ENCODE measurements around the gene CCDC15. TPM values are rescaled to one million over a fixed set of nuclear protein-coding genes. Genes with fewer than 3 reads are reported as not detected.

Gene CCDC15
- total RNA-seq, 2 experiments from 2014 or later = 7.7 to 8.8 TPM

DNA sequence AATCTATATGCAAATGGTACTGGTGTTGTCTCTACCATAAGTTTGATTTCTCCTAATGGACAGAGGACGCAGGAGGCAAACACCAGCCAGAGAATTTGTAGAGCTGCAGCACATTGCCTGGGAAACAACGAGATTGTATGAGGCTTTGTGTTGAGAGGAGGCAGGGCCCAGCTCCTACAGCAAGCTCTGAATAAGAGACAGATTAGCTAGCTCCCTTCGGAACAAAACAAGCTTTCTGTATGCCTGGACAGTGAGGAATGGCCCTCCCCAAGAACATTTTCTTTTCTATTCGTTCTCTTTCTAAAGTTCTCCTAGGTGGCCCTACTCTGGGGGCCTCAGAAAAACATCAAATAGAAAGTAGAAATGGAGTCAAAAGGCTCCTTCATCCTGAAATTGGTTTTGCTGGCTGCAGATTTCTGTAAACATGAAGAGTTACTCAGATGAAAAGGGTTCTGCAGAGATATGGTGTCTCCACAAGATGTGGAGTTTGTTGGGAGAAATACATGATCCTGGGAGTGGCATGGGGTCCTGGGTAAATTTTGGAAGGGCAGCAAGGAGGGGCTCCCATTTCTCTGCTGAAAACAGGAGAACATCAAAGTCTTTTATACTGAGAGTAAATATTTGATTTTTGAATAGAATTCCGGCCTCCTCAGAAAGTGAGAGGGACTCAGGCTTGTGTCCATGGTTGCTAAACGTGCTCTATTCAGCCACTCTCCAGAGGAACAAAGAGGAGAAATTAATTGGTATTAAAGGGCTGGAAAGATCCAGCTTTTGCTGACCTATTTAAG, 11.3 kb upstream of the CCDC15 start:
- no peaks in the 10 kb centered on the region for H3K27me3 Mint-ChIP-seq (ENCODE audit: low read depth)
- H3K9me3 Mint-ChIP-seq (ENCODE audit: insufficient read depth) = peaks cover under 1% of the 10 kb centered on the region
- ATAC-seq (no peak), DNase-seq (no peak)
- POLR2A ChIA-PET = interaction anchor here (1.2 kb wide), 1 partner anchor 11 kb away, joined by 3 read pairs; no protein-coding TSS in a partner anchor
- CTCF ChIA-PET = interaction anchor here (0.6 to 2.3 kb wide), 3 partner anchors 7 to 66 kb away, joined by 3 to 8 read pairs (median 3); no protein-coding TSS in a partner anchor
- H3K36me3 Mint-ChIP-seq (ENCODE audit: low read depth) = peaks cover 2% of the 10 kb centered on the region
- no peak overlapping the region for H3K27ac Mint-ChIP-seq
- H3K4me3 Mint-ChIP-seq = no peak overlapping the region
- peaks cover 17% of the 10 kb centered on the region for H3K4me1 Mint-ChIP-seq (ENCODE audit: low read depth)

- POLR2A ChIA-PET = interaction anchor here (0.8 kb wide), 1 partner anchor 10 kb away, joined by 4 read pairs; no protein-coding TSS in a partner anchor
- ATAC-seq (no peak), DNase-seq (no peak)
- Mint-ChIP-seq H3K4me1 (ENCODE audit: low read depth) (peaks cover 18% of the 10 kb centered on the region), H3K27me3 (ENCODE audit: low read depth) (no peaks in the 10 kb centered on the region), H3K9me3 (ENCODE audit: insufficient read depth) (peaks cover 7% of the 10 kb centered on the region), H3K27ac (no peak overlapping the region), H3K4me3 (no peak overlapping the region), H3K36me3 (ENCODE audit: low read depth) (peaks cover 8% of the 10 kb centered on the region)
- CTCF ChIA-PET = interaction anchor here (0.6 to 1.1 kb wide), 3 partner anchors 11 to 17 kb away, joined by 3 to 4 read pairs (median 3); partner anchors contain the start of gene CCDC15
Observed at GRCh38 chr11:124943254-124943616, 10.8 kb upstream of the CCDC15 start.

DNA sequence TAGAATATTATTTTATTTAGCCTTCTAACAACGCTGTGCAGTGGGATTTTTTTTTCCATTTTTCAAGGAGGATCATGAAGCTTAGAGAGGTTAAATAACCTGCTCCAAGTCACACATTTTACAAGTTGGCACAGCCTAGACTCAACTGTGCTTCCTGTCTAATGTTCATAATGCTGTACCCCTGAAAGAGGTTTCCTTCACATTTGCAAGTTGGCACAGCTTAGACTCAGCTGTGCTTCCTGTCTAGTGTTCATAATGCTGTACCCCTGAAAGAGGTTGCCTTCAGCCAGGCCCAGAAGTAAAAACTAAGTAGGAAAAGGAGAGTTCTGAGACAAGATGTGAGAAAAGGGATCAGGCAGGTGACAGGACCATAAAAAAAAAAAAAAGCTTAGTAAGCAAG, 10.3 kb upstream of the CCDC15 start:
- POLR2A ChIA-PET = interaction anchor here (0.8 kb wide), 1 partner anchor 9 kb away, joined by 4 read pairs; no protein-coding TSS in a partner anchor
- Mint-ChIP-seq H3K4me1 (ENCODE audit: low read depth) (peaks cover 20% of the 10 kb centered on the region), H3K4me3 (no peak overlapping the region), H3K36me3 (ENCODE audit: low read depth) (peaks cover 13% of the 10 kb centered on the region), H3K9me3 (ENCODE audit: insufficient read depth) (peaks cover 12% of the 10 kb centered on the region), H3K27me3 (ENCODE audit: low read depth) (no peaks in the 10 kb centered on the region), H3K27ac (peak overlapping the region; percentile 66)
- DNase-seq = no peak
- ATAC-seq = peak; percentile 42
- CTCF ChIA-PET = interaction anchor here (0.6 to 1.3 kb wide), 5 partner anchors 9 to 180 kb away, joined by 3 to 4 read pairs (median 3); partner anchors contain the start of gene CCDC15

DNA sequence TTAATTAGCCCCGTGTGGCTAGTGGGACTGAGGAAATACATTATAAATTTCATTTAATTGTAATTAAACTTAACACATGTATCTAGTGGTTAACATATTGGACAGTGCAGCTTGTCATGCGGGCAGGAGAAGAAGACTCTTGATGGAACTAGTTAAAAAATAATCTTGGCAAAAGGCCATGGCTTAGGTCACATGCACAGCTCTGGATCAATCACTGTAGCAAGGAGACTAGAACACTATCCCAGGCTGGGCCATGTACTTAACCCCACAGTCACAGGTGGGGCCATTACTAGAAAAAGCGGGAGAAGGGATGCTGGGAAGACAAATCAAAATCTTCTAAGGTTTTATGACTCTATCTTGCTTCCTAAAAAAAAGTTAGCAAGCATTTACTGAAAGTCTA, 9.4 kb upstream of the CCDC15 start:
- ATAC-seq = no peak
- peaks cover 18% of the 10 kb centered on the region for H3K9me3 Mint-ChIP-seq (ENCODE audit: insufficient read depth)
- H3K27me3 Mint-ChIP-seq (ENCODE audit: low read depth) = no peaks in the 10 kb centered on the region
- no peak overlapping the region for H3K27ac Mint-ChIP-seq
- peaks cover 20% of the 10 kb centered on the region for H3K4me1 Mint-ChIP-seq (ENCODE audit: low read depth)
- H3K36me3 Mint-ChIP-seq (ENCODE audit: low read depth) = peaks cover 19% of the 10 kb centered on the region
- POLR2A ChIA-PET = no interaction called here
- no peak for DNase-seq
- H3K4me3 Mint-ChIP-seq = no peak overlapping the region
- CTCF ChIA-PET = interaction anchor here (0.7 to 1.6 kb wide), 5 partner anchors 10 to 181 kb away, joined by 3 to 7 read pairs (median 3); no protein-coding TSS in a partner anchor

DNA sequence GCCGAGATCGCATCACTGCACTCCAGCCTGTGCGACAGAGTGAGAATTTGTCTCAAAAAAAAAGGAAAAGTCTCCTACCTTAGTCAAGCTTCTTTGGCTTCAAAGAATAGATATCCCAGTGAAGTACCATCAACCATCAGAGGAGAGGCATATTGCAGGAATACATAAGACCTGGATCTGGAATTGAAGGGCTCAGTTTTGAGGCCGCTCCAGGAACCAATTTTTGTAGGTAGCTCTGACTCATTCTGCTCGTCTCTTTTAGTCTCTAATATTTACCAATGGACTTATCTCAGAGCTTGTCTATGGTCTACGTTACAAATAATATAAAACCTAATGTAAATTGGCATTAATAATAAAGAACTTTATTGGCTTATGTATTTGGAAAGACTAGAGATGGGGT, 8.2 kb upstream of the CCDC15 start:
- Mint-ChIP-seq H3K27ac (no peak overlapping the region), H3K27me3 (ENCODE audit: low read depth) (no peaks in the 10 kb centered on the region), H3K36me3 (ENCODE audit: low read depth) (peaks cover 22% of the 10 kb centered on the region), H3K9me3 (ENCODE audit: insufficient read depth) (peaks cover 18% of the 10 kb centered on the region), H3K4me1 (ENCODE audit: low read depth) (peaks cover 20% of the 10 kb centered on the region), H3K4me3 (no peak overlapping the region)
- POLR2A ChIA-PET = no interaction called here
- DNase-seq (no peak), ATAC-seq (no peak)
- CTCF ChIA-PET = interaction anchor here (1.6 kb wide), 1 partner anchor 70 kb away, joined by 7 read pairs; no protein-coding TSS in a partner anchor

GRCh38 chr11:124946735-124947141, 7.3 kb upstream of the CCDC15 start:
- Mint-ChIP-seq H3K4me1 (ENCODE audit: low read depth) (peaks cover 20% of the 10 kb centered on the region), H3K27me3 (ENCODE audit: low read depth) (no peaks in the 10 kb centered on the region), H3K4me3 (no peak overlapping the region), H3K36me3 (ENCODE audit: low read depth) (peaks cover 22% of the 10 kb centered on the region), H3K9me3 (ENCODE audit: insufficient read depth) (peaks cover 18% of the 10 kb centered on the region), H3K27ac (no peak overlapping the region)
- DNase-seq = no peak
- ChIA-PET POLR2A (no interaction called here), CTCF (no interaction called here)
- no peak for ATAC-seq

- ChIA-PET POLR2A (interaction anchor here (1.0 to 1.6 kb wide), 5 partner anchors 9 to 74 kb away, joined by 3 to 7 read pairs (median 3); no protein-coding TSS in a partner anchor), CTCF (interaction anchor here (0.8 to 3.7 kb wide), 13 partner anchors 10 to 188 kb away, joined by 3 to 21 read pairs (median 4); partner anchors contain the start of gene HEPACAM)
- H3K27ac Mint-ChIP-seq = no peak overlapping the region
- H3K4me3 Mint-ChIP-seq = no peak overlapping the region
- peaks cover 18% of the 10 kb centered on the region for H3K9me3 Mint-ChIP-seq (ENCODE audit: insufficient read depth)
- DNase-seq = peak; percentile 70
- peak; percentile 49 for ATAC-seq
- H3K27me3 Mint-ChIP-seq (ENCODE audit: low read depth) = no peaks in the 10 kb centered on the region
- peaks cover 11% of the 10 kb centered on the region for H3K4me1 Mint-ChIP-seq (ENCODE audit: low read depth)
- peaks cover 24% of the 10 kb centered on the region for H3K36me3 Mint-ChIP-seq (ENCODE audit: low read depth)
Observed at GRCh38 chr11:124950601-124951330, 3.2 kb upstream of the CCDC15 start.

- H3K27ac Mint-ChIP-seq = no peak overlapping the region
- no peaks in the 10 kb centered on the region for H3K27me3 Mint-ChIP-seq (ENCODE audit: low read depth)
- H3K9me3 Mint-ChIP-seq (ENCODE audit: insufficient read depth) = peaks cover 18% of the 10 kb centered on the region
- no peak overlapping the region for H3K4me3 Mint-ChIP-seq
- ChIA-PET CTCF (interaction anchor here (1.1 to 3.7 kb wide), 9 partner anchors 9 to 188 kb away, joined by 3 to 21 read pairs (median 4); no protein-coding TSS in a partner anchor), POLR2A (interaction anchor here (1.0 to 1.6 kb wide), 5 partner anchors 10 to 75 kb away, joined by 3 to 7 read pairs (median 3); no protein-coding TSS in a partner anchor)
- peak; percentile 25 for DNase-seq
- H3K4me1 Mint-ChIP-seq (ENCODE audit: low read depth) = peaks cover 13% of the 10 kb centered on the region
- H3K36me3 Mint-ChIP-seq (ENCODE audit: low read depth) = peaks cover 26% of the 10 kb centered on the region
- no peak for ATAC-seq
Observed at GRCh38 chr11:124951341-124951740, 2.7 kb upstream of the CCDC15 start.

DNA sequence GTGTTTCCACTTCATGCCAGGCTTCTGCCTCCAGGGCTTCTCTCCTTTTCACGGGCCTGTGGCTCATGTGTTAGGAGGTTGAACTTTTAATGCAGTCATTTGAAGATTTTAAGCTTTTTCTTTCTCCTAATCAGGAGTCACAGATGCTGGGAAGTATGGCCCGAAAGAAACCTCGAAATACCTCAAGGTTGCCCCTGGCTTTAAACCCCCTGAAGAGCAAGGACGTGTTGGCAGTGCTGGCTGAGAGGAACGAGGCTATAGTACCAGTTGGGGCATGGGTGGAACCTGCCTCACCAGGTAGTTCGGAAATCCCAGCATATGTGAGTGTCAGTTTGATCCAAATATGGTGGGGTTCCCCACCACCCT, 571 bp downstream of the CCDC15 start:
- ATAC-seq (no peak), DNase-seq (no peak)
- ChIA-PET POLR2A (interaction anchor here (1.1 kb wide), 1 partner anchor 24 kb away, joined by 5 read pairs; no protein-coding TSS in a partner anchor), CTCF (interaction anchor here (0.8 to 4.1 kb wide), 11 partner anchors 11 to 188 kb away, joined by 3 to 21 read pairs (median 5); partner anchors contain the start of gene ROBO3)
- H3K4me3 Mint-ChIP-seq = no peak overlapping the region
- no peak overlapping the region for H3K27ac Mint-ChIP-seq
- no peaks in the 10 kb centered on the region for H3K27me3 Mint-ChIP-seq (ENCODE audit: low read depth)
- H3K9me3 Mint-ChIP-seq (ENCODE audit: insufficient read depth) = no peaks in the 10 kb centered on the region
- H3K4me1 Mint-ChIP-seq (ENCODE audit: low read depth) = peaks cover 10% of the 10 kb centered on the region
- peaks cover 12% of the 10 kb centered on the region for H3K36me3 Mint-ChIP-seq (ENCODE audit: low read depth)

GRCh38 chr11:124955035-124955434, 1.0 kb downstream of the CCDC15 start:
- no peak overlapping the region for H3K27ac Mint-ChIP-seq
- ChIA-PET POLR2A (interaction anchor here (1.1 kb wide), 1 partner anchor 24 kb away, joined by 5 read pairs; no protein-coding TSS in a partner anchor), CTCF (interaction anchor here (0.7 to 4.1 kb wide), 11 partner anchors 11 to 187 kb away, joined by 3 to 21 read pairs (median 4); partner anchors contain the start of gene ROBO3)
- peaks cover 10% of the 10 kb centered on the region for H3K4me1 Mint-ChIP-seq (ENCODE audit: low read depth)
- no peaks in the 10 kb centered on the region for H3K27me3 Mint-ChIP-seq (ENCODE audit: low read depth)
- DNase-seq = no peak
- ATAC-seq = no peak
- H3K9me3 Mint-ChIP-seq (ENCODE audit: insufficient read depth) = no peaks in the 10 kb centered on the region
- peaks cover 12% of the 10 kb centered on the region for H3K36me3 Mint-ChIP-seq (ENCODE audit: low read depth)
- H3K4me3 Mint-ChIP-seq = no peak overlapping the region

GRCh38 chr11:124961972-124962609, 8.1 kb downstream of the CCDC15 start:
- H3K4me3 Mint-ChIP-seq = no peak overlapping the region
- CTCF ChIA-PET = interaction anchor here (0.6 to 2.1 kb wide), 3 partner anchors 86 to 187 kb away, joined by 3 to 13 read pairs (median 3); no protein-coding TSS in a partner anchor
- no peaks in the 10 kb centered on the region for H3K4me1 Mint-ChIP-seq (ENCODE audit: low read depth)
- POLR2A ChIA-PET = no interaction called here
- no peaks in the 10 kb centered on the region for H3K27me3 Mint-ChIP-seq (ENCODE audit: low read depth)
- H3K27ac Mint-ChIP-seq = no peak overlapping the region
- DNase-seq = peak; percentile 43
- peaks cover 13% of the 10 kb centered on the region for H3K36me3 Mint-ChIP-seq (ENCODE audit: low read depth)
- ATAC-seq = peak; percentile 94
- no peaks in the 10 kb centered on the region for H3K9me3 Mint-ChIP-seq (ENCODE audit: insufficient read depth)
